HCT116 (cell line): ENCODE data around the gene NCKAP5. TPM values are rescaled to one million over a fixed set of nuclear protein-coding genes. Genes with fewer than 3 reads are reported as not detected.

ENCODE experiments used
- ATAC-seq: fragments of 200-7000 bp; cut with Tn5 transposase; 2 replicates; pipeline ENCODE4 v1.9.1; 2020; ENCODE audit warnings: mild to moderate bottlenecking, moderate library complexity
- BruUV-seq: library from RNA; stranded (reverse); fragments of 400-500 nt; replicated peaks from 2 replicates; lab custom pipeline; 2021; lab: Mats Ljungman, UMichigan
- CTCF ChIA-PET: fragments of 300-600 bp; sonication (Branson Sonifier 250); formaldehyde crosslinking; loops from one replicate; lab custom pipeline; 2021; ENCODE audit warnings: antibody characterized with exemption; lab: Charles Lee
- POLR2A ChIA-PET: fragments of 300-600, 350-600 bp; sonication (Branson Sonifier 250); formaldehyde crosslinking; loops from one replicate; lab custom pipeline; 2021; ENCODE audit warnings: antibody characterized with exemption; lab: Charles Lee
- RAD21 ChIA-PET, 2 experiments: fragments of 300-600 bp; sonication (Branson Sonifier 250); formaldehyde crosslinking; loops; one replicate each; lab custom pipeline; 2023; ENCODE audit warnings: low total read pairs in 2 of 2; ENCODE audit not compliant: uncharacterized antibody in 2 of 2, unreplicated experiment in 2 of 2, low non-redundant PET in 1 of 2; lab: Charles Lee
- DNase-seq: peaks from one replicate; pipeline ENCODE4 v3.0.0-alpha.2; 2010; ENCODE audit warnings: low read depth, low spot score
- H2AFZ ChIP-seq: fragments of 200-600 bp; shearing (Covaris generic), sonication (generic); 2 replicates; pipeline ENCODE4 v1.6.1; 2017; ENCODE audit warnings: low read depth, mixed run types, mixed read lengths, antibody characterized with exemption, low read length; ENCODE audit not compliant: poor library complexity, severe bottlenecking
- H3K27ac ChIP-seq: 2 replicates; pipeline ENCODE4 v1.5.1; 2012; ENCODE audit warnings: low read depth, low read length
- H3K27me3 ChIP-seq: fragments of 200-600 bp; sonication (generic); 2 replicates; pipeline ENCODE4 v1.6.1; 2016; ENCODE audit warnings: mixed run types, low read length, mixed read lengths; ENCODE audit not compliant: insufficient read depth
- H3K36me3 ChIP-seq, 2 experiments: fragments of 200-500 bp in 1 of 2; fragments of 200-600 bp in 1 of 2; sonication (Bioruptor generic) in 1 of 2; sonication (generic) in 1 of 2; 2 replicates each; pipeline versions ENCODE4 v1.5.1 to v1.6.1; 2014 to 2016; ENCODE audit warnings: low read length in 2 of 2, inconsistent platforms in 1 of 2, mixed read lengths in 1 of 2, mixed run types in 1 of 2; ENCODE audit not compliant: insufficient read depth in 2 of 2, control insufficient read depth in 1 of 2
- H3K4me1 ChIP-seq, 2 experiments: fragments of 200-600 bp in 1 of 2; sonication (generic) in 1 of 2; 2 replicates each; pipeline versions ENCODE4 v1.5.1 to v1.6.1; 2012 to 2017; ENCODE audit warnings: low read length in 2 of 2, inconsistent platforms in 1 of 2, mild to moderate bottlenecking in 1 of 2, mixed read lengths in 1 of 2, mixed run types in 1 of 2, moderate library complexity in 1 of 2; ENCODE audit not compliant: insufficient read depth in 2 of 2, control insufficient read depth in 1 of 2
- H3K4me2 ChIP-seq: fragments of 200-600 bp; sonication (generic); 2 replicates; pipeline ENCODE4 v1.6.1; 2017; ENCODE audit warnings: mixed run types, low read length, mixed read lengths
- H3K4me3 ChIP-seq, 2 experiments: fragments of 200-600 bp in 1 of 2; sonication (generic) in 1 of 2; replicated peaks in 1 of 2; 2 replicates each; pipeline ENCODE4 v1.5.1; 2011 to 2016; ENCODE audit warnings: low read length in 2 of 2, control low read depth in 1 of 2, low read depth in 1 of 2, mild to moderate bottlenecking in 1 of 2, mixed read lengths in 1 of 2, mixed run types in 1 of 2
- H3K79me2 ChIP-seq: fragments of 200-600 bp; sonication (generic); 2 replicates; pipeline ENCODE4 v1.6.1; 2017; ENCODE audit warnings: mild to moderate bottlenecking, mixed run types, low read length, moderate library complexity, mixed read lengths; ENCODE audit not compliant: insufficient read depth
- H3K9ac ChIP-seq: fragments of 200-600 bp; sonication (generic); 2 replicates; pipeline ENCODE4 v1.6.1; 2016; ENCODE audit warnings: low read length, mixed read lengths
- H3K9me2 ChIP-seq: fragments of 200-600 bp; sonication (generic), shearing (Covaris generic); 2 replicates; pipeline ENCODE4 v1.6.1; 2017; ENCODE audit warnings: mixed run types, mild to moderate bottlenecking, moderate library complexity; ENCODE audit not compliant: insufficient read depth
- H3K9me3 ChIP-seq, 2 experiments: fragments of 200-500 bp in 1 of 2; fragments of 200-600 bp in 1 of 2; sonication (Bioruptor generic) in 1 of 2; sonication (generic) in 1 of 2; 2 replicates each; pipeline ENCODE4 v1.6.1; 2014 to 2017; ENCODE audit warnings: low read length in 2 of 2, mixed read lengths in 2 of 2, inconsistent platforms in 1 of 2, low read depth in 1 of 2, mild to moderate bottlenecking in 1 of 2, mixed run types in 1 of 2, moderate library complexity in 1 of 2; ENCODE audit not compliant: control insufficient read depth in 1 of 2, insufficient read depth in 1 of 2
- H4K20me1 ChIP-seq: fragments of 200-600 bp; sonication (generic), shearing (Covaris generic); 2 replicates; pipeline ENCODE4 v1.6.1; 2017; ENCODE audit warnings: mixed run types, mild to moderate bottlenecking, moderate library complexity; ENCODE audit not compliant: insufficient read depth
- CBX3 ChIP-seq: IDR thresholded peaks from 2 replicates; pipeline ENCODE4 v1.6.1; 2012; ENCODE audit warnings: low read depth
- CEBPB ChIP-seq: IDR thresholded peaks from 2 replicates; pipeline ENCODE4 v1.6.1; 2012; ENCODE audit warnings: low read depth
- EGR1 ChIP-seq: IDR thresholded peaks from 2 replicates; pipeline ENCODE4 v1.6.1; 2012; ENCODE audit warnings: low read depth
- ELF1 ChIP-seq: IDR thresholded peaks from 2 replicates; pipeline ENCODE4 v1.6.1; 2012; ENCODE audit warnings: low read depth, borderline replicate concordance
- EZH2 ChIP-seq: fragments of 200-600 bp; sonication (generic); IDR thresholded peaks from 2 replicates; pipeline ENCODE4 v1.6.1; 2017; ENCODE audit warnings: antibody characterized with exemption, mixed run types
- EZH2phosphoT487 ChIP-seq: fragments of 200-600 bp; IDR thresholded peaks from 2 replicates; pipeline ENCODE4 v1.6.1; 2018; ENCODE audit warnings: antibody characterized with exemption, borderline replicate concordance
- POLR2A ChIP-seq: IDR thresholded peaks from 2 replicates; pipeline ENCODE4 v1.7.0; 2011; ENCODE audit warnings: borderline replicate concordance; ENCODE audit not compliant: insufficient read depth, insufficient read length; ENCODE audit errors: extremely low read depth
- POLR2AphosphoS5 ChIP-seq: IDR thresholded peaks from 2 replicates; pipeline ENCODE4 v1.6.1; 2011; ENCODE audit warnings: mild to moderate bottlenecking, low read depth, low read length, moderate library complexity
- SRF ChIP-seq: IDR thresholded peaks from 2 replicates; pipeline ENCODE4 v1.6.1; 2012; ENCODE audit warnings: low read depth
- TCF7L2 ChIP-seq: IDR thresholded peaks from 2 replicates; pipeline ENCODE4 v1.7.0; 2011; ENCODE audit warnings: borderline replicate concordance, inconsistent platforms; ENCODE audit not compliant: insufficient read depth, insufficient read length; ENCODE audit errors: extremely low read depth
- ZBTB33 ChIP-seq: IDR thresholded peaks from 2 replicates; pipeline ENCODE4 v1.6.1; 2011; ENCODE audit warnings: mild to moderate bottlenecking, low read length, moderate library complexity; ENCODE audit not compliant: insufficient replicate concordance; ENCODE audit errors: extremely low read depth
- ZFX ChIP-seq: fragments of 450-650 bp; IDR thresholded peaks from 2 replicates; pipeline ENCODE4 v1.6.1; 2017
- intact Hi-C: fragments of 100-400 bp; cut with micrococcal nuclease; formaldehyde crosslinking; loops from 2 replicates; pipeline ENCODE4 v1.10.0; 2022
- total RNA-seq: library from RNA; stranded (reverse); gene quantifications from one replicate; pipeline ENCODE4 v1.2.1, GENCODE V29; 2021; ENCODE audit not compliant: unreplicated experiment
- TF ChIP-seq, protein P1 (sequence below): IDR thresholded peaks from 2 replicates; pipeline ENCODE4 v1.6.1; 2012

NCKAP5 gene
- total RNA-seq, 1 experiment from 2014 or later = 0.30 TPM

DNA sequence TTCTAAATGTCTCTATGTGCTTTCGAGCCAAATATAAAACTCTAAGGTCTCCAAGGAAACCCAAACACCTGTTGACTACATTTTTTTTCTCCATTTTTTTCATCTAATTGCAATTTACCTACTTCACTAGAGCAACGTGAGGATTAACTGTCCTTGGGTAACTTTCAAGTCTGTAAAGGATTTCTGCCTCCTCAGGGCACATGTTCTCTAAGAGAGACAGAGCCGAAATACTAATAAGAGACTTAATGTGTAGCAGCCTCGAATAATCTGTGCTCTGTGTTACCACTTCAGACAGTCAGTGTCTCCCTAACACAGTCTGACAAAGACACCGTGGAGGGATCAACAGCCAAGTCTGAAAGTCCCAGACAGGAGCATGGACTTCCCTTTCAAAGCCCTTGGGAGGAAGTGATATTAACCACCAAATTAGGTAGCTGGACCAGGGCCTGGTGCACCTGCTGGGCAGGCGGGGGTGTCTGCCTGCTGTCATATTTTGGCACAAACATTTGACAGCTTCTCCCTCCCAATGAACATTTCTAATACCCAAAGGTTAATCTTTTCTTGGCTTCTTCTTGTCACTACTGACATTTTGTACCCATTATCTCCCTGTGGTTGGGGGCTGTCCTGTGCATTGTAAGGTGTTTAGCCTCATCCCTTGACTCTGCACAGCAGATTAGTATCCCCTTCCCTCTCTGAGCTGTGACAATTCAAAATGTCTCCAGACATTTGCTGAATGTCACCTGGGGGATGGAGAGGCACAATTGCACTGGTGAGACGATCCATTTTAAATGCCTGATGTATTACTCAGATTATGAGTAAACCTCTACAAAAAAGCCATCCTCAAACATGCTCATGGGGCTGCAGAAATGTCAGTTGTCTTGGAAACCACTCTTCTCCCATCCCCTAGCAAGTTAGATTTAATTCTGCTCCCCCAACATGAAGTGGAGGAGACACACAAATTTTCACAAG, 852.6 kb downstream of the NCKAP5 start:
- TF ChIP-seq EGR1 (no peak), EZH2 (no peak), CEBPB (no peak), EZH2phosphoT487 (no peak)
- TF ChIP-seq, protein P1, sequence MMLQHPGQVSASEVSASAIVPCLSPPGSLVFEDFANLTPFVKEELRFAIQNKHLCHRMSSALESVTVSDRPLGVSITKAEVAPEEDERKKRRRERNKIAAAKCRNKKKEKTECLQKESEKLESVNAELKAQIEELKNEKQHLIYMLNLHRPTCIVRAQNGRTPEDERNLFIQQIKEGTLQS = no peak
- Histone ChIP-seq H3K27me3 (peaks cover 9% of the 10 kb centered on the region; the same call in 1 of the 2 replicates), H3K27ac (no peak overlapping the region), H2AFZ (no peak overlapping the region), H3K36me3 (no peaks in the 10 kb centered on the region), H3K9me3 (no peaks in the 10 kb centered on the region), H3K9me2 (no peaks in the 10 kb centered on the region), H3K4me3 (no peak overlapping the region), H4K20me1 (no peaks in the 10 kb centered on the region), H3K9ac (no peak overlapping the region), H3K4me2 (no peak overlapping the region), H3K4me1 (no peaks in the 10 kb centered on the region), H3K79me2 (no peaks in the 10 kb centered on the region)
- ChIA-PET POLR2A (no interaction called here), RAD21 (no interaction called here), CTCF (no interaction called here)
- DNase-seq (no peak), ATAC-seq (no peak)
- intact Hi-C loops = no loop called here
- BruUV-seq = no TSS peak

- intact Hi-C loops = no loop called here
These were observed 864.9 kb downstream of the NCKAP5 start for GRCh38 chr2:132703396-132703795.

More at GRCh38 chr2:132703396-132703795, 864.9 kb downstream of the NCKAP5 start:
- Histone ChIP-seq H3K9me3 (no peaks in the 10 kb centered on the region), H3K9me2 (no peaks in the 10 kb centered on the region), H3K27me3 (peaks cover 10% of the 10 kb centered on the region; the same call in 1 of the 2 replicates), H3K9ac (no peak overlapping the region), H3K4me1 (no peaks in the 10 kb centered on the region), H3K79me2 (no peaks in the 10 kb centered on the region), H3K4me3 (no peak overlapping the region), H4K20me1 (no peaks in the 10 kb centered on the region), H2AFZ (no peak overlapping the region), H3K4me2 (no peak overlapping the region), H3K27ac (no peak overlapping the region), H3K36me3 (no peaks in the 10 kb centered on the region)
- TF ChIP-seq SRF (no peak), TCF7L2 (no peak), POLR2A (no peak), ELF1 (no peak), ZFX (no peak), ZBTB33 (no peak), CBX3 (no peak), POLR2AphosphoS5 (no peak)
- TF ChIP-seq, protein P1 = no peak
- CTCF ChIA-PET = no interaction called here
- POLR2A ChIA-PET = no interaction called here
- no TSS peak for BruUV-seq
- ATAC-seq (no peak), DNase-seq (no peak)
- RAD21 ChIA-PET = no interaction called here
